ENCODE measurements around the gene IQCF2.
"Not testable (repeated sequence)": the region's sequence is repeated elsewhere in the genome, so short reads cannot be mapped to it uniquely, and the experiment has no call there.

The IQCF2 gene

GRCh38 chr3:51876186-51876585 lies 14.8 kb downstream of the IQCF2 start:
- DNase-seq (ENCODE audit: low spot score): no peak

- no peak for DNase-seq (ENCODE audit: low spot score)
Observed at GRCh38 chr3:51879937-51880336, 18.5 kb downstream of the IQCF2 start.

GRCh38 chr3:51886447-51886846 lies 25.0 kb downstream of the IQCF2 start:
- DNase-seq (ENCODE audit: low spot score): no peak

GRCh38 chr3:51887620-51888019 lies 26.2 kb downstream of the IQCF2 start:
- no peak for DNase-seq (ENCODE audit: low spot score)

GRCh38 chr3:51888463-51889105 lies 27.2 kb downstream of the IQCF2 start:
- DNase-seq (ENCODE audit: low spot score): no peak

GRCh38 chr3:51891242-51892039 lies 30.0 kb downstream of the IQCF2 start:
- no peak for DNase-seq (ENCODE audit: low spot score)

- DNase-seq (ENCODE audit: low spot score): no peak
Observed at GRCh38 chr3:51894391-51894790, 33.0 kb downstream of the IQCF2 start.

- no peak for DNase-seq (ENCODE audit: low spot score)
Observed at GRCh38 chr3:51894939-51895338, 33.5 kb downstream of the IQCF2 start.

- no peak for DNase-seq (ENCODE audit: low spot score)
Observed at GRCh38 chr3:51896607-51897305, 35.3 kb downstream of the IQCF2 start.

- DNase-seq (ENCODE audit: low spot score): no peak
Observed at GRCh38 chr3:51897391-51897790, 36.0 kb downstream of the IQCF2 start.

- not testable (repeated sequence) for DNase-seq (ENCODE audit: low spot score)
Observed at GRCh38 chr3:51900043-51900442, 38.6 kb downstream of the IQCF2 start.

GRCh38 chr3:51902361-51902760 lies 40.9 kb downstream of the IQCF2 start:
- DNase-seq (ENCODE audit: low spot score): peak; percentile 66

- no peak for DNase-seq (ENCODE audit: low spot score)
Observed at GRCh38 chr3:51904034-51904823, 42.8 kb downstream of the IQCF2 start.

- DNase-seq (ENCODE audit: low spot score): no peak
Observed at GRCh38 chr3:51908026-51908425, 46.6 kb downstream of the IQCF2 start.
